Measurements from ENCODE around the gene ORC3. TPM values are rescaled to one million over a fixed set of nuclear protein-coding genes. Genes with fewer than 3 reads are reported as not detected.
"Not testable (repeated sequence)": the region's sequence is repeated elsewhere in the genome, so short reads cannot be mapped to it uniquely, and the experiment has no call there.

Gene ORC3
- total and polyA plus RNA-seq, 10 of the 15 experiments (the other 5 are each of a cell fraction or from before 2014, with no cell fraction given), result 27.2 to 76.3 (median 54.6) TPM

GRCh38 chr6:87696817-87697216 lies 106.9 kb downstream of the ORC3 start:
- FAIRE-seq; H4K20me1 ChIP-seq (ENCODE audit: control insufficient read depth, insufficient read depth); ATAC-seq; BruUV-seq (replicated peaks); DNase-seq (ENCODE audit: low read depth, low spot score); H3K9me3 ChIP-seq (replicated peaks; ENCODE audit: control insufficient read depth, insufficient read depth, low read length); H3K27me3 ChIP-seq (replicated peaks in 1 of 2; ENCODE audit: control insufficient read depth in 2 of 2, insufficient read depth in 2 of 2, low read length in 1 of 2); H3K36me3 ChIP-seq (ENCODE audit: control insufficient read depth in 2 of 2, insufficient read depth in 2 of 2, low read length in 1 of 2); in situ Hi-C loops (cut with MboI); H3K27ac ChIP-seq (ENCODE audit: control insufficient read depth, insufficient read depth); H2AFZ ChIP-seq (ENCODE audit: control insufficient read depth, low read depth, low read length); H3K9ac ChIP-seq (ENCODE audit: control insufficient read depth, insufficient read depth, low read length): not testable (repeated sequence)
- Histone ChIP-seq H3K4me1 (ENCODE audit: control insufficient read depth, insufficient read depth, low read length) (peaks cover 15% of the 10 kb centered on the region; the same call in 1 of the 2 replicates), H3K4me3 (peak overlapping the region; percentile 96; the same call in 1 of the 2 replicates), H3K4me2 (ENCODE audit: control insufficient read depth, insufficient read depth) (peak overlapping the region; percentile 68), H3K79me2 (ENCODE audit: control insufficient read depth, insufficient read depth, low read length) (peaks cover 97% of the 10 kb centered on the region)
- ChIA-PET CTCF (interaction anchor here (1.0 to 1.4 kb wide), 4 partner anchors 12 to 135 kb away, joined by 3 to 5 read pairs (median 4); no protein-coding TSS in a partner anchor), RAD21 (ENCODE audit: unreplicated experiment) (interaction anchor here (0.7 to 4.3 kb wide), 7 partner anchors 9 to 285 kb away, joined by 3 to 54 read pairs (median 5); no protein-coding TSS in a partner anchor), SMC1A (ENCODE audit: uncharacterized antibody, unreplicated experiment) (interaction anchor here (0.9 to 8.9 kb wide), 12 partner anchors 9 to 308 kb away, joined by 3 to 83 read pairs (median 8); no protein-coding TSS in a partner anchor), POLR2A (interaction anchor here (0.7 to 3.9 kb wide), 6 partner anchors 12 to 110 kb away, joined by 3 to 28 read pairs (median 4); partner anchors contain the start of genes ORC3 and RARS2)
- intact Hi-C loops (cut with micrococcal nuclease; ENCODE audit: unreplicated experiment), result loop anchor here (5.0 kb wide), 3 partner anchors 35 to 1175 kb away; no protein-coding TSS in a partner anchor
- WGBS (ENCODE audit: insufficient coverage, insufficient replicate concordance, low lambda C conversion rate, missing lambda C conversion rate), result 91% methylated on average over 12 of the region's 12 CpGs
- TF ChIP-seq POLR2AphosphoS5 (IDR thresholded peaks at IDR 0.05; ENCODE audit: low read length) (0 out of 2 replicates have a peak, but pooled peaks have one; percentile 2), MLLT1 (IDR thresholded peaks at IDR 0.05) (peak; percentile 85; the same call in 1 of the 2 replicates)
